IMR-90 (cell line): ENCODE results near the gene TDRKH. TPM values are rescaled to one million over a fixed set of nuclear protein-coding genes. Genes with fewer than 3 reads are reported as not detected.

Source experiments
- ATAC-seq: fragments of 200-7000 bp; cut with Tn5 transposase; 2 replicates; pipeline ENCODE4 v1.9.1; 2020; ENCODE audit warnings: low read depth, mild to moderate bottlenecking, moderate library complexity
- BruUV-seq: library from RNA; stranded (reverse); fragments of 400-500 nt; replicated peaks from 2 replicates; lab custom pipeline; 2021; lab: Mats Ljungman, UMichigan
- CTCF ChIA-PET: fragments of 300-600 bp; formaldehyde crosslinking; extraction: SDS; loops from one replicate; lab custom pipeline; 2021; ENCODE audit warnings: antibody characterized with exemption; lab: Yijun Ruan, JAX
- POLR2A ChIA-PET: fragments of 300-600 bp; sonication (Branson Sonifier 250); formaldehyde crosslinking; loops from one replicate; lab custom pipeline; 2022; ENCODE audit warnings: antibody characterized with exemption; ENCODE audit not compliant: unreplicated experiment; lab: Charles Lee
- DNase-seq: peaks from one replicate; pipeline ENCODE4 v3.0.0; 2013
- H2AFZ ChIP-seq: replicated peaks from 2 replicates; pipeline ENCODE3; 2013; ENCODE audit warnings: low read length, mild to moderate bottlenecking; ENCODE audit not compliant: poor library complexity
- H2AK5ac ChIP-seq: 2 replicates; pipeline ENCODE4 v1.6.1; 2013; ENCODE audit warnings: low read depth, low read length, inconsistent platforms
- H2AK9ac ChIP-seq: replicated peaks from 2 replicates; pipeline ENCODE3; 2013; ENCODE audit warnings: mild to moderate bottlenecking, low read depth, low read length, moderate library complexity; ENCODE audit not compliant: poor library complexity
- H2BK120ac ChIP-seq: 2 replicates; pipeline ENCODE4 v1.6.1; 2013; ENCODE audit warnings: low read depth, low read length, inconsistent platforms
- H2BK15ac ChIP-seq: 3 replicates; pipeline ENCODE4 v1.6.1; 2013; ENCODE audit warnings: low read depth, low read length, inconsistent platforms
- H2BK20ac ChIP-seq: 2 replicates; pipeline ENCODE4 v1.6.1; 2013; ENCODE audit warnings: low read depth, mild to moderate bottlenecking, inconsistent platforms, low read length, moderate library complexity
- H2BK5ac ChIP-seq: 2 replicates; pipeline ENCODE4 v1.6.1; 2013; ENCODE audit warnings: mild to moderate bottlenecking, low read depth, low read length, inconsistent platforms; ENCODE audit not compliant: poor library complexity, severe bottlenecking
- H3K14ac ChIP-seq: replicated peaks from 2 replicates; pipeline ENCODE4 v1.6.1; 2013; ENCODE audit warnings: low read depth, low read length, inconsistent platforms
- H3K18ac ChIP-seq: 2 replicates; pipeline ENCODE4 v1.6.1; 2013; ENCODE audit warnings: low read depth, low read length, control low read depth
- H3K23ac ChIP-seq: 2 replicates; pipeline ENCODE4 v1.6.1; 2013; ENCODE audit warnings: low read depth, low read length, inconsistent platforms
- H3K27ac ChIP-seq: 2 replicates; pipeline ENCODE4 v1.5.1; 2013; ENCODE audit warnings: mild to moderate bottlenecking, control low read depth, low read length; ENCODE audit not compliant: insufficient read depth
- H3K27me3 ChIP-seq: 2 replicates; pipeline ENCODE4 v1.6.1; 2013; ENCODE audit warnings: low read length; ENCODE audit not compliant: control insufficient read depth, insufficient read depth
- H3K36me3 ChIP-seq: 2 replicates; pipeline ENCODE4 v1.6.1; 2013; ENCODE audit warnings: low read length, mixed read lengths; ENCODE audit not compliant: control insufficient read depth, insufficient read depth
- H3K4ac ChIP-seq: 2 replicates; pipeline ENCODE4 v1.6.1; 2013; ENCODE audit warnings: low read depth, low read length, inconsistent platforms
- H3K4me1 ChIP-seq: 2 replicates; pipeline ENCODE4 v1.6.1; 2013; ENCODE audit warnings: low read length, mixed read lengths; ENCODE audit not compliant: control insufficient read depth, insufficient read depth
- H3K4me2 ChIP-seq: 2 replicates; pipeline ENCODE4 v1.6.1; 2013; ENCODE audit warnings: low read depth, mild to moderate bottlenecking, control low read depth, low read length, moderate library complexity
- H3K4me3 ChIP-seq: 2 replicates; pipeline ENCODE4 v1.5.1; 2013; ENCODE audit warnings: low read depth, mild to moderate bottlenecking, control low read depth, low read length, moderate library complexity; ENCODE audit not compliant: insufficient read depth
- H3K56ac ChIP-seq: 2 replicates; pipeline ENCODE4 v1.6.1; 2013; ENCODE audit warnings: low read length, inconsistent platforms; ENCODE audit not compliant: insufficient read depth; ENCODE audit errors: extremely low read depth
- H3K79me1 ChIP-seq, 2 experiments: 2 replicates each; pipeline ENCODE4 v1.6.1; 2013; ENCODE audit warnings: low read length in 2 of 2, inconsistent platforms in 1 of 2, low read depth in 1 of 2
- H3K9ac ChIP-seq: 2 replicates; pipeline ENCODE4 v1.6.1; 2013; ENCODE audit warnings: low read depth, low read length, control low read depth
- H3K9me1 ChIP-seq: 2 replicates; pipeline ENCODE4 v1.6.1; 2013; ENCODE audit warnings: low read length, inconsistent platforms; ENCODE audit not compliant: insufficient read depth
- H3K9me3 ChIP-seq: 2 replicates; pipeline ENCODE4 v1.6.1; 2013; ENCODE audit warnings: low read length; ENCODE audit not compliant: control insufficient read depth, insufficient read depth
- H4K20me1 ChIP-seq: 2 replicates; pipeline ENCODE4 v1.6.1; 2013; ENCODE audit warnings: low read length, inconsistent platforms; ENCODE audit not compliant: insufficient read depth
- H4K5ac ChIP-seq: 2 replicates; pipeline ENCODE4 v1.6.1; 2013; ENCODE audit warnings: mild to moderate bottlenecking, low read depth, low read length, control low read depth
- H4K8ac ChIP-seq, 2 experiments: 2 replicates each; pipeline ENCODE4 v1.6.1; 2013; ENCODE audit warnings: low read depth in 2 of 2, low read length in 2 of 2, control low read depth in 1 of 2, inconsistent platforms in 1 of 2
- H4K91ac ChIP-seq: 2 replicates; pipeline ENCODE4 v1.6.1; 2013; ENCODE audit warnings: low read depth, low read length, inconsistent platforms; ENCODE audit not compliant: insufficient read depth
- MAFK ChIP-seq: IDR thresholded peaks from 2 replicates; pipeline ENCODE4 v1.6.1; 2012; ENCODE audit warnings: low read depth, low read length, improper control_type of control experiment
- MAZ ChIP-seq: IDR thresholded peaks from 2 replicates; pipeline ENCODE4 v1.6.1; 2012; ENCODE audit warnings: low read depth, mild to moderate bottlenecking, low read length, improper control_type of control experiment, moderate library complexity, borderline replicate concordance
- POLR2A ChIP-seq: IDR thresholded peaks from 2 replicates; pipeline ENCODE4 v1.6.1; 2012; ENCODE audit warnings: mild to moderate bottlenecking, low read depth, low read length
- RAD21 ChIP-seq: IDR thresholded peaks from 2 replicates; pipeline ENCODE4 v1.6.1; 2012; ENCODE audit warnings: low read length, improper control_type of control experiment
- RFX5 ChIP-seq: IDR thresholded peaks from 2 replicates; pipeline ENCODE4 v1.8.0; 2012; ENCODE audit warnings: low read depth, mild to moderate bottlenecking, low read length, moderate library complexity
- SMC3 ChIP-seq: fragments of 150-350 bp; IDR thresholded peaks from 2 replicates; pipeline ENCODE4 v1.6.1; 2016; ENCODE audit warnings: low read depth, mild to moderate bottlenecking, antibody characterized with exemption, low read length, moderate library complexity
- WGBS, 2 experiments: methylation state at CpG; one replicate each; pipeline versions ENCODE4 v1.1.5 to v1.1.7; 2013; ENCODE audit warnings: missing lambda C conversion rate in 2 of 2; ENCODE audit not compliant: insufficient read length in 1 of 2; ENCODE audit errors: extremely low coverage in 2 of 2; 5-methylcytosine and 5-hydroxymethylcytosine counted together
- dilution Hi-C: fragments of 300-500 bp; cut with HindIII; formaldehyde crosslinking; loops from one replicate; pipeline ENCODE4 v1.14.3; 2018; ENCODE audit warnings: low sequenced_read_pairs; ENCODE audit not compliant: unreplicated experiment
- in situ Hi-C: fragments of 300-500 bp; cut with MboI; formaldehyde crosslinking; loops from 3 replicates; pipeline ENCODE4 v1.14.3; 2019; ENCODE audit warnings: low sequenced_read_pairs, inconsistent platforms, mixed read lengths
- intact Hi-C: fragments of 100-400 bp; cut with micrococcal nuclease; formaldehyde crosslinking; loops from 2 replicates; pipeline ENCODE4 v1.10.0; 2022
- polyA plus RNA-seq, 3 experiments: library from polyadenylated mRNA; depleted of rRNA; stranded (reverse); fragments of >200 nt; gene quantifications; 2 replicates each; pipeline ENCODE4 v1.2.3, GENCODE V29; 2012; ENCODE audit warnings: low replicate concordance in 1 of 3
- total RNA-seq: library from RNA; depleted of rRNA; stranded (reverse); fragments of >200 nt; gene quantifications from 2 replicates; pipeline ENCODE4 v1.2.3, GENCODE V29; 2012
- TF ChIP-seq, protein P1 (sequence below): fragments of 150-350 bp; IDR thresholded peaks from 2 replicates; pipeline ENCODE4 v1.6.1; 2017; ENCODE audit warnings: mild to moderate bottlenecking, antibody characterized with exemption, low read length, low read depth

TDRKH gene
- total and polyA plus RNA-seq, 2 of the 4 experiments (the other 2 are of a cell fraction): 1.2 to 2.2 TPM

DNA sequence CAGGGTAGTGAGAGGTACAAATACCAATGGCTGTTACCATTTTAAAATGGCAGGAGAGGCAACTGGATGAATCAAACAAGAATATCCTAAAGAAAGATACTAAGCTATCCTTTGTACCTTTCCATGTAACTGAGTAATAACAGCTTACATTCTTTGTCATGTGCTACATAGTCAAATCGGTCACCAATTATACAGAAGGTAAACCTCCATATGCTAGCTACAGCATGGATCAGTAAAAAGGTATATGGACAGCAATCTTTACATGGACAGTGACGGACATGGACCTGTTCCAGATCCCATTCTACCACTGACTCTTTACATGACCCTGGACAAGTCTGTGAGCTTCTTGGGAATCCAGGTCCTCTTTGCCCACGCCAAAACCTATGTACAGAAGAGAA lies 13.6 kb downstream of the TDRKH start:
- H3K56ac ChIP-seq: no peak overlapping the region
- H4K8ac ChIP-seq: no peak overlapping the region
- TF ChIP-seq SMC3 (no peak), RAD21 (no peak), MAZ (no peak), POLR2A (no peak), RFX5 (no peak), MAFK (no peak)
- TF ChIP-seq, protein P1, sequence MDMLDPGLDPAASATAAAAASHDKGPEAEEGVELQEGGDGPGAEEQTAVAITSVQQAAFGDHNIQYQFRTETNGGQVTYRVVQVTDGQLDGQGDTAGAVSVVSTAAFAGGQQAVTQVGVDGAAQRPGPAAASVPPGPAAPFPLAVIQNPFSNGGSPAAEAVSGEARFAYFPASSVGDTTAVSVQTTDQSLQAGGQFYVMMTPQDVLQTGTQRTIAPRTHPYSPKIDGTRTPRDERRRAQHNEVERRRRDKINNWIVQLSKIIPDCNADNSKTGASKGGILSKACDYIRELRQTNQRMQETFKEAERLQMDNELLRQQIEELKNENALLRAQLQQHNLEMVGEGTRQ: no peak
- H3K27ac ChIP-seq: no peak overlapping the region
- H3K27me3 ChIP-seq: no peaks in the 10 kb centered on the region; the same call in 1 of the 2 replicates
- H4K91ac ChIP-seq: no peak overlapping the region
- H3K4ac ChIP-seq: no peak overlapping the region
- H3K79me1 ChIP-seq: no peaks in the 10 kb centered on the region
- no peak overlapping the region for H3K14ac ChIP-seq
- H3K9me3 ChIP-seq: no peaks in the 10 kb centered on the region
- ChIA-PET POLR2A (no interaction called here), CTCF (interaction anchor here (1.2 kb wide), 1 partner anchor 13 kb away, joined by 3 read pairs; no protein-coding TSS in a partner anchor)
- H3K9me1 ChIP-seq: no peaks in the 10 kb centered on the region; the same call in 1 of the 2 replicates
- H4K20me1 ChIP-seq: no peaks in the 10 kb centered on the region
- H2BK5ac ChIP-seq: no peak overlapping the region
- no peak overlapping the region for H2AK9ac ChIP-seq
- H2BK120ac ChIP-seq: no peak overlapping the region
- no peaks in the 10 kb centered on the region for H3K4me1 ChIP-seq
- DNase-seq (no peak), ATAC-seq (no peak)
- in situ Hi-C loops: no loop called here
- H2AK5ac ChIP-seq: no peak overlapping the region
- no peak overlapping the region for H2AFZ ChIP-seq
- H3K4me3 ChIP-seq: no peak overlapping the region
- no peak overlapping the region for H2BK15ac ChIP-seq
- H3K9ac ChIP-seq: no peak overlapping the region
- no peak overlapping the region for H3K4me2 ChIP-seq
- no TSS peak for BruUV-seq
- no peak overlapping the region for H2BK20ac ChIP-seq
- H3K23ac ChIP-seq: no peak overlapping the region
- no peak overlapping the region for H3K18ac ChIP-seq
- WGBS, 2 experiments: no CpG with 5 or more reads among the region's 3 CpGs
- H3K36me3 ChIP-seq: no peaks in the 10 kb centered on the region
- H4K5ac ChIP-seq: no peak overlapping the region
- dilution Hi-C loops: loop anchor here (25.0 kb wide), 1 partner anchor 111 kb away; no protein-coding TSS in a partner anchor
- intact Hi-C loops: no loop called here
